Neural progenitor cell (in vitro differentiated cells): Measurements from ENCODE around the gene PIGM.

Source experiments
- EZH2phosphoT487 ChIP-seq: fragments of 200-600 bp; sonication (generic); IDR thresholded peaks from 2 replicates; pipeline ENCODE4 v1.6.1; 2017; ENCODE audit warnings: antibody characterized with exemption
- TF ChIP-seq, protein P1 (sequence below): fragments of 200-600 bp; sonication (generic); IDR thresholded peaks from 2 replicates; pipeline ENCODE4 v1.5.1; 2017; ENCODE audit warnings: antibody characterized with exemption, mild to moderate bottlenecking

DNA sequence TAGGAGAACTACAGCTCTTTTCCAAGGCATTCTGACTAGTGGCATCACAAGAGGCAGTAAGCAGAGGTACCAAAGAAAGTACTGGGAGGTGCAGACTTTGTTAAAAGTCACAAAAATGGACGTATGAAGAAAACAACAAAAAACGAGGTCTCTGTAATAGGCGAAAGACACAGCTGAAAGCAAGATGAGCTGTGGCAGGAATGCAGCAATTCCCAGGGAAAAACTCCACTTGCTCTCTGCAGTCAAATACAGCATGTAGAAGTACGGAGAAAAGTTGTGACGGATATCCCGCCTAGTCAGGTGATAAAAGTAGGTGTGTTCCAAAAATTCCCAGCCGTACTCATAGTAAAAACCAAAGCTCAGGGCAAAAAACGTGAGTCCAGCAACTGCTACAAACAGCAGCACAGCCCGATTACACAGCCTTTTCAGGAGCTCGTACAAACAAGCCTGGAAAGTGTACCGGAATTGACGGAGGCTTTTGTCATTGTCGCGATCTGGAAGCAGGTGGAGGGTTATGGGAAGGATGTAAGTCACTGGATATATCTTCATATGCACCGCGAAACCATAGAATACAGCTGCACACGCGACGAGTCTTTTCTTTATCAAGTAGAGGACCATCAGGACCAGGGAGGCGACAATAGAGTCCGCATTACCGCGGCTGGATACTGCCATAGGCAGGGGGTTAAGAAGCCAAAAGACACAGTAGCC lies 979 bp downstream of the PIGM start:
- TF ChIP-seq, protein P1, sequence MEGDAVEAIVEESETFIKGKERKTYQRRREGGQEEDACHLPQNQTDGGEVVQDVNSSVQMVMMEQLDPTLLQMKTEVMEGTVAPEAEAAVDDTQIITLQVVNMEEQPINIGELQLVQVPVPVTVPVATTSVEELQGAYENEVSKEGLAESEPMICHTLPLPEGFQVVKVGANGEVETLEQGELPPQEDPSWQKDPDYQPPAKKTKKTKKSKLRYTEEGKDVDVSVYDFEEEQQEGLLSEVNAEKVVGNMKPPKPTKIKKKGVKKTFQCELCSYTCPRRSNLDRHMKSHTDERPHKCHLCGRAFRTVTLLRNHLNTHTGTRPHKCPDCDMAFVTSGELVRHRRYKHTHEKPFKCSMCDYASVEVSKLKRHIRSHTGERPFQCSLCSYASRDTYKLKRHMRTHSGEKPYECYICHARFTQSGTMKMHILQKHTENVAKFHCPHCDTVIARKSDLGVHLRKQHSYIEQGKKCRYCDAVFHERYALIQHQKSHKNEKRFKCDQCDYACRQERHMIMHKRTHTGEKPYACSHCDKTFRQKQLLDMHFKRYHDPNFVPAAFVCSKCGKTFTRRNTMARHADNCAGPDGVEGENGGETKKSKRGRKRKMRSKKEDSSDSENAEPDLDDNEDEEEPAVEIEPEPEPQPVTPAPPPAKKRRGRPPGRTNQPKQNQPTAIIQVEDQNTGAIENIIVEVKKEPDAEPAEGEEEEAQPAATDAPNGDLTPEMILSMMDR, result no peak
- TF ChIP-seq EZH2phosphoT487, result no peak
